KOPT-K1 (cell line): ENCODE results near the gene ANKRD28.
"Not testable (repeated sequence)": the region's sequence is repeated elsewhere in the genome, so short reads cannot be mapped to it uniquely, and the experiment has no call there.

Experiments
- H3K27ac ChIP-seq: fragments of 200-600 bp; sonication (generic); 2 replicates; pipeline ENCODE4 v1.5.1; 2016; ENCODE audit warnings: antibody characterized with exemption, mild to moderate bottlenecking, low read depth, low read length; ENCODE audit not compliant: poor library complexity, severe bottlenecking
- H3K36me3 ChIP-seq: fragments of 200-600 bp; sonication (generic); 2 replicates; pipeline ENCODE4 v1.5.1; 2017; ENCODE audit warnings: antibody characterized with exemption, mild to moderate bottlenecking, low read length, moderate library complexity; ENCODE audit not compliant: insufficient read depth
- H3K9me3 ChIP-seq: fragments of 200-600 bp; sonication (generic); 2 replicates; pipeline ENCODE4 v1.5.1; 2017; ENCODE audit warnings: antibody characterized with exemption, low read length, mild to moderate bottlenecking; ENCODE audit not compliant: insufficient read depth, poor library complexity, severe bottlenecking

The ANKRD28 gene

DNA sequence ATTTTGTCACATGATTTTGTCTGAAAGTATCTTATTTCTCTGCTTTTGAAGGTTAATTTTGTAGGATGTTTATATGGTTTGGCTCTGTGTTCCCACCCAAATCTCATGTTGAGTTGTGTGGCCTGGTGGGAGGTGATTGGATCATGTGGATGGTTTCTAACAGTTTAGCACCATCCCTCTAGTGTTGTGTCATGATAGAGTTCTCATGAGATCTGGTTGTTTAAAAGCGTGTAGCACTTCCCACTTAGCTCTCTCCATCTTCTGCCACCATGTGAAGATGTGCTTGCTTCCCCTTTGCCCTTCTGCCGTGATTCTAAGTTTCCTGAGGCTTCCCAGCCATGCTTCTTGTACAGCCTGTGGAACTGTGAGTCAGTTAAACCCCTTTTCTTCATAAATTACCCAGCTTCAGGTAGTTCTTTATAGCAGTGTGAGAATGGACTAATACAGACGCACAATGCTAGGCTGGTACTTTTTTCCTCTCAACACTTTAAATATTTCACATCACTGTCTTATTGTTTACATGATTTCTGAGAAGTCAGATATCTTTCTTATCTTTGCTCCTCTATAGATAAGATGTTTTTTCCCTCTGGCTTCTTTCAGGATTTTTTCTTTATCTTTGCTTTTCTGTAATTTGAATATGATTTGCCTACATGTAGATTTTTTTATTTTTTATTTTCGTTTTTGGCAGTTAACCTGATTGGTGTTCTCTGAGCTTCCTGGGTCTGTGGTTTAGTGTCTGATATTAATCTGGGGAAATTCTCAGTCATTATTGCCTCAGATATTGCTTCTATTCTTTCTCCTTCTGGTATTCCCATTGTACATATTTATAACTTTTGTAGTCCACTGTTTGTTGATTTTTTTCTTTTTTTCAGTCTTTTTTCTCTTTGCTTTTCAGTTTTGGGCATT, 174.0 kb downstream of the ANKRD28 start:
- Histone ChIP-seq H3K27ac (no peak overlapping the region), H3K9me3 (peaks cover 47% of the 10 kb centered on the region), H3K36me3 (no peaks in the 10 kb centered on the region)

DNA sequence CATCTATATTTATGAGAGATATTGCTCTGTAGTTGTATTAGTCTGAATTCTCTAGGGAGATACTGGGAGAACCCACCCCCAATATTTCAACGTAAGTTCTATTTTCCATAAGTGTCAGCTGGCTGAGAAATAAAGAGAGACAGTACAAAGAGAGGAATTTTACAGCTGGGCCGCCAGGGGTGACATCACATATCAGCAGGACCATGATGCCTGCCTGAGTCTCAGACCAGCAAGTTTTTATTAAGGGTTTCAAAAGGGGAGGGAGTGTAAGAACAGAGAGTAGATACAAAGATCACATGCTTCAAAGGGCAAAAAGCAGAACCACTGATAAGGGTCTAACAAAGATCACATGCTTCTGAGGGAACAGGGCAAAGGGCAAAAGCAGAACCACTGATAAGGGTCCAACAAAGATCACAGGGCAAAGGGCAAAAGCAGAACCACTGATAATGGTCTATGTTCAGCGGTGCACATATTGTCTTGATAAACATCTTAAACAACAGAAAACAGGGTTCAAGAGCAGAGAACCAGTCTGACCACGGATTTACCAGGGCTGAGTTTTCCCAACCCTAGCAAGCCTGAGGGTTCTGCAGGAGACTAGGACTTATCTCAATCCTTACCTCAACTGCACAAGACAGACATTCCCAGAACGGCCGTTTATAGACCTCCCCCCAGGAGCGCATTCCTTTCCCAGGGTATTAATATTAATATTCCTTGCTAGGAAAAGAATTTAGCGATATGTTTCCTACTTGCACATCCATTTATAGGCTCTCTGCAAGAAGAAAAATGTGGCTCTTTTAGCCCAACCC, 177.9 kb downstream of the ANKRD28 start:
- not testable (repeated sequence) for H3K36me3 ChIP-seq, H3K27ac ChIP-seq
- H3K9me3 ChIP-seq, result peaks cover 51% of the 10 kb centered on the region
